ENCODE results near the gene NFATC4. TPM values are rescaled to one million over a fixed set of nuclear protein-coding genes. Genes with fewer than 3 reads are reported as not detected.

Gene NFATC4
- total and polyA plus RNA-seq, 3 donors from 2014 or later = 40.9 to 83.6 (median 53.5) TPM

DNA sequence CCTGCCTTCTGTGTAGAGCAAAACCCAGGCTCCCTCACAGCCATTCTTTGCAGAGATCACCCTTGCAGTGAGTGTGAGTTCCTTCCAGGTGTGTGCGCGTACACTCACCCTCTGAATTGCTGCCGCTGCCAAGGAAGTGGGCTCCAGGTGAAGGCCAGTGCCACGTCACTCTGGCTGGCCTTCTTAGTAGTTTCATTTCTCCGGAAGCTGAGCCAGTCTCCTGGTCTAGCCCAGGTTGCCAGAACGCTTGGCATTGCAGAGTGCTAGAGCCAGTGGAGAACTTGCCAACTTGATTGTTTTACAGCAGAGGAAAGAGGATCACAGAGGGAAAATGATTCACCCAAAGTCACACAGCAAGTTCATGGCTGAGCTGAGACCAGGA is 50.5 kb downstream of the NFATC4 start:
- Histone ChIP-seq H3K36me3 (ENCODE audit: low read depth, missing control alignments) (no peaks in the 10 kb centered on the region), H3K27ac (no peak overlapping the region), H3K4me3 (no peak overlapping the region), H3K4me1 (peaks cover 3% of the 10 kb centered on the region), H3K27me3 (no peaks in the 10 kb centered on the region), H3K9me3 (no peaks in the 10 kb centered on the region)
- no peak for DNase-seq
- WGBS, 2 donors = 71 to 75% methylated on average over 6 of the region's 6 CpGs
- intact Hi-C loops (cut with DNase I; ENCODE audit: low total_unique reads) = no loop called here
- TF ChIP-seq POLR2A (IDR thresholded peaks at IDR 0.05) = no peak
- TF ChIP-seq, protein P1, sequence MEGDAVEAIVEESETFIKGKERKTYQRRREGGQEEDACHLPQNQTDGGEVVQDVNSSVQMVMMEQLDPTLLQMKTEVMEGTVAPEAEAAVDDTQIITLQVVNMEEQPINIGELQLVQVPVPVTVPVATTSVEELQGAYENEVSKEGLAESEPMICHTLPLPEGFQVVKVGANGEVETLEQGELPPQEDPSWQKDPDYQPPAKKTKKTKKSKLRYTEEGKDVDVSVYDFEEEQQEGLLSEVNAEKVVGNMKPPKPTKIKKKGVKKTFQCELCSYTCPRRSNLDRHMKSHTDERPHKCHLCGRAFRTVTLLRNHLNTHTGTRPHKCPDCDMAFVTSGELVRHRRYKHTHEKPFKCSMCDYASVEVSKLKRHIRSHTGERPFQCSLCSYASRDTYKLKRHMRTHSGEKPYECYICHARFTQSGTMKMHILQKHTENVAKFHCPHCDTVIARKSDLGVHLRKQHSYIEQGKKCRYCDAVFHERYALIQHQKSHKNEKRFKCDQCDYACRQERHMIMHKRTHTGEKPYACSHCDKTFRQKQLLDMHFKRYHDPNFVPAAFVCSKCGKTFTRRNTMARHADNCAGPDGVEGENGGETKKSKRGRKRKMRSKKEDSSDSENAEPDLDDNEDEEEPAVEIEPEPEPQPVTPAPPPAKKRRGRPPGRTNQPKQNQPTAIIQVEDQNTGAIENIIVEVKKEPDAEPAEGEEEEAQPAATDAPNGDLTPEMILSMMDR (IDR thresholded peaks at IDR 0.05) = no peak

DNA sequence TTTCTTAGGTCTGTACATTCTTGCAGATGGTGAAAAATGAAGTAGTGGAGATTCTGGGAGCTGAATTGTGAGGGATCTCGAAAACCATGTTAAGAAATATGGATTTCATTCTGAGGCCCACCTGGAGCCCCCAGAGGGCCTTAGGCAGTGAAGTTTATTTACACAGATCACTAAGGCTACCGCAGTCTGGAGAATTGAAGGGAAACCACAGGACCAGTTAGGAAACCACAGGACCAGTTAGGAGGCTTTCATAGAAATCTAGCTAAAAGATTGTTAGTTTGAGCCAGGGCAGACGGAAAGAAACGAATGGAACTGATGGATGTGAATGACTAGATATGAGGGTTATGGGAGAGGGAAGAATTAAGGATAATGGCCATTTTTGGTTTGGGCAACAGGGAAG is 54.3 kb downstream of the NFATC4 start:
- Histone ChIP-seq H3K27me3 (no peaks in the 10 kb centered on the region), H3K27ac (no peak overlapping the region), H3K4me1 (peaks cover 8% of the 10 kb centered on the region), H3K9me3 (no peaks in the 10 kb centered on the region), H3K4me3 (no peak overlapping the region), H3K36me3 (ENCODE audit: low read depth, missing control alignments) (no peaks in the 10 kb centered on the region)
- intact Hi-C loops (cut with DNase I; ENCODE audit: low total_unique reads) = no loop called here
- WGBS, 2 donors = 88 to 89% methylated on average over 4 of the region's 4 CpGs
- no peak for TF ChIP-seq POLR2A (IDR thresholded peaks at IDR 0.05)
- TF ChIP-seq, protein P1 (IDR thresholded peaks at IDR 0.05) = no peak
- no peak for DNase-seq

DNA sequence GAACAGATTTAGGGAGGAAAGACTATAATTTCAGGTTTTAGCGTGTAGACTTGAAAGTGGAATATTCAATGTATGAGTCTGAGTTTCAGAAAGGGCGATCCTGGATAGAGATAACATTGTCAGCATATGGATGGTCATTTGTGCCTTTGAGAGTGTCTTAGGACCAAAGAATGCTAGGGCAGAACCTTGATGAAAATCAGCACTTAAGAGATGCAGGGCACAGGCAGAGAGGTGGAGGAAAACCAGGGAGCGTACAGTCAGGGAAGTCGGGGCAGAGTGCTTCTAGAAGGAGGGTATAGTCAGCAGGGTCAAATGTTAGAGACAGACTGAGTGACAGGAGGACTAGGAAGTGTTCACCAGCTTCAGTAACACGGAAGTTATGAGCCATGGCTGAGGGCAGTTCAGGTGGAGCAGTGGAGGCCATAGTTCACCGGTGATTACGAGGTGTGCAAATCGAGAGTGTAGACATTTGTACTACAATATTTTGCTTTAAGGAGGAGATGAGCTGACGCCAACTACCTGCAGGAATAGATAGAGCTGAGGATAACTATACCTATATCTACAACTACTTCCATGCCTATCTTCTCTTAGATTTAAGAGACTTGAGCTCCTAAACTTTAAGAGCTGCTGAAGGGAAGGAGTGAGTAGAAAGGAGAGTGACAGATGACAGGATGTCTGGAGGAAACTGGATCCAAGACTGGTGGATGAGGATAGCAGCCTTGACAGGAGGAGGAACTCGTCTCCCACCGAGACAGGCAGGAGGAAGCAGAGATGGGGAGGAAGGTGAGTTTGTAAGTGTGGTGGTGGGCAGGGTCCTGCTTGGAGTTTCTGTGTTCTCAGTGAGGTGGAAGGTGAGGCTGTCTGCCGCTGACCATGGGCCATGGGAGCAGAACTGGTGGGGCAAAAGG is 55.0 kb downstream of the NFATC4 start:
- no peak overlapping the region for H3K27ac ChIP-seq
- no peak for DNase-seq

DNA sequence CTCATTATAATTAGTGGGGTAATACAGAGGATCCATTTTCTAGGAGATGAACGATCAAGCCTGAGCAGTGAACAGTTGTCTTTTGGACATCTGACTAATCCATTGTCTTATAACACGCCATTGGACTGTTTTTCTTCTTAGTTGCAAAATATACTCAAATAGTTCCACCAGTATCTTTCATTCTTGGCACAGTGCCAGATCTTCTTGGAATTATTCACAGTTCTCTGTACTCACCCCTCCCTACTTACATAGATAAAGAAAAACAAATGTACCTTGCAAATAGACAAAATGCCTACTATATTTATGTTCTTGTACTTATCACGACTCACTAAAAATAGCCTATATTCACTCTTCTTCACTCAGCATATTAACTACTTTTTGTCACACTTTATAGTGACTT is 57.7 kb downstream of the NFATC4 start:
- Histone ChIP-seq H3K27me3 (no peaks in the 10 kb centered on the region), H3K4me3 (no peak overlapping the region), H3K4me1 (peaks cover 12% of the 10 kb centered on the region), H3K9me3 (no peaks in the 10 kb centered on the region), H3K27ac (peak overlapping the region in 1 of 2 donors; percentile 51), H3K36me3 (ENCODE audit: low read depth, missing control alignments) (no peaks in the 10 kb centered on the region)
- intact Hi-C loops (cut with DNase I; ENCODE audit: low total_unique reads) = no loop called here
- no peak for DNase-seq
- TF ChIP-seq, protein P1 (IDR thresholded peaks at IDR 0.05) = no peak
- TF ChIP-seq POLR2A (IDR thresholded peaks at IDR 0.05) = no peak
- WGBS, 2 donors = 30% methylated on average over 3 of the region's 3 CpGs

More for the DNA sequence above, 55.0 kb downstream of the NFATC4 start:
- peaks cover 8% of the 10 kb centered on the region for H3K4me1 ChIP-seq
- H3K9me3 ChIP-seq = no peaks in the 10 kb centered on the region
- H3K27me3 ChIP-seq = no peaks in the 10 kb centered on the region
- no peaks in the 10 kb centered on the region for H3K36me3 ChIP-seq (ENCODE audit: low read depth, missing control alignments)
- H3K4me3 ChIP-seq = no peak overlapping the region
- intact Hi-C loops (cut with DNase I; ENCODE audit: low total_unique reads) = no loop called here
- WGBS, 2 donors = 80 to 83% methylated on average over 12 of the region's 12 CpGs
- TF ChIP-seq, protein P1 (IDR thresholded peaks at IDR 0.05) = no peak
- TF ChIP-seq POLR2A (IDR thresholded peaks at IDR 0.05) = no peak

Measured in testis (tissue), 3 donors.